Measurements from ENCODE around the gene CREB3.

CREB3 gene

GRCh38 chr9:35771943-35772342, 39.5 kb downstream of the CREB3 start:
- no peak for DNase-seq (ENCODE audit: low read depth in 2 of 3, low spot score in 2 of 3)

GRCh38 chr9:35774907-35775635, 42.6 kb downstream of the CREB3 start:
- no peak for DNase-seq (ENCODE audit: low read depth in 2 of 3, low spot score in 2 of 3)

GRCh38 chr9:35776018-35776417, 43.6 kb downstream of the CREB3 start:
- no peak for DNase-seq (ENCODE audit: low read depth in 2 of 3, low spot score in 2 of 3)

GRCh38 chr9:35778496-35778895, 46.0 kb downstream of the CREB3 start:
- no peak for DNase-seq (ENCODE audit: low read depth in 2 of 3, low spot score in 2 of 3)

GRCh38 chr9:35781066-35781465, 48.6 kb downstream of the CREB3 start:
- no peak for DNase-seq (ENCODE audit: low read depth in 2 of 3, low spot score in 2 of 3)

GRCh38 chr9:35783418-35783817, 51.0 kb downstream of the CREB3 start:
- no peak for DNase-seq (ENCODE audit: low read depth in 2 of 3, low spot score in 2 of 3)
